GM10248 (cell line): Measurements from ENCODE around the gene CYTH3.
"Not testable (repeated sequence)": the region's sequence is repeated elsewhere in the genome, so short reads cannot be mapped to it uniquely, and the experiment has no call there.

Source experiments
- CTCF ChIA-PET: fragments of 300-600 bp; sonication (Branson Sonifier 250); formaldehyde crosslinking; extraction: SDS; loops from one replicate; lab custom pipeline; 2021; ENCODE audit warnings: antibody characterized with exemption; lab: Yijun Ruan, JAX
- POLR2A ChIA-PET: fragments of 350-650 bp; sonication (Branson Sonifier 250); formaldehyde crosslinking; extraction: SDS; loops from one replicate; lab custom pipeline; 2020; ENCODE audit warnings: antibody characterized with exemption; lab: Yijun Ruan, JAX
- DNase-seq: peaks from one replicate; pipeline ENCODE4 v3.0.0; 2012; ENCODE audit errors: extremely low spot score
- TF ChIP-seq, protein P1 (sequence below): IDR thresholded peaks from 2 replicates; pipeline ENCODE4 v1.5.1; 2012; ENCODE audit warnings: mild to moderate bottlenecking, low read depth; ENCODE audit errors: extremely low read depth, missing control alignments, control extremely low read depth

CYTH3 gene

DNA sequence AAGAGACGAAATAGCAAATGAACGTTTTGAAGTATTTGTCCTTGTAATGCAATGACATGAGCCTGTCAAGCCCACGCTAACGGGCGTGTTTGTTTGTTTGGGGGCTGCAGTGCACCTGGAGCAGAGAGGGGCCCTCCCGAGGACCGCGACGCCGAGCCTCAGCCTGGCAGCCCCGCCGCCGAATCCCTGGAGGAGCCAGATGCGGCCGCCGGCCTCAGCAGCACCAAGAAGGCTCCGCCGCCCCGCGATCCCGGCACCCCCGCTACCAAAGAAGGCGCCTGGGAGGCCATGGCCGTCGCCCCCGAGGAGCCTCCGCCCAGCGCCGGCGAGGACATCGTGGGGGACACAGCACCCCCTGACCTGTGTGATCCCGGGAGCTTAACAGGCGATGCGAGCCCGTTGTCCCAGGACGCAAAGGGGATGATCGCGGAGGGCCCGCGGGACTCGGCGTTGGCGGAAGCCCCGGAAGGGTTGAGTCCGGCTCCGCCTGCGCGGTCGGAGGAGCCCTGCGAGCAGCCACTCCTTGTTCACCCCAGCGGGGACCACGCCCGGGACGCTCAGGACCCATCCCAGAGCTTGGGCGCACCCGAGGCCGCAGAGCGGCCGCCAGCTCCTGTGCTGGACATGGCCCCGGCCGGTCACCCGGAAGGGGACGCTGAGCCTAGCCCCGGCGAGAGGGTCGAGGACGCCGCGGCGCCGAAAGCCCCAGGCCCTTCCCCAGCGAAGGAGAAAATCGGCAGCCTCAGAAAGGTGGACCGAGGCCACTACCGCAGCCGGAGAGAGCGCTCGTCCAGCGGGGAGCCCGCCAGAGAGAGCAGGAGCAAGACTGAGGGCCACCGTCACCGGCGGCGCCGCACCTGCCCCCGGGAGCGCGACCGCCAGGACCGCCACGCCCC lies 118.5 kb downstream of the CYTH3 start:
- TF ChIP-seq, protein P1, sequence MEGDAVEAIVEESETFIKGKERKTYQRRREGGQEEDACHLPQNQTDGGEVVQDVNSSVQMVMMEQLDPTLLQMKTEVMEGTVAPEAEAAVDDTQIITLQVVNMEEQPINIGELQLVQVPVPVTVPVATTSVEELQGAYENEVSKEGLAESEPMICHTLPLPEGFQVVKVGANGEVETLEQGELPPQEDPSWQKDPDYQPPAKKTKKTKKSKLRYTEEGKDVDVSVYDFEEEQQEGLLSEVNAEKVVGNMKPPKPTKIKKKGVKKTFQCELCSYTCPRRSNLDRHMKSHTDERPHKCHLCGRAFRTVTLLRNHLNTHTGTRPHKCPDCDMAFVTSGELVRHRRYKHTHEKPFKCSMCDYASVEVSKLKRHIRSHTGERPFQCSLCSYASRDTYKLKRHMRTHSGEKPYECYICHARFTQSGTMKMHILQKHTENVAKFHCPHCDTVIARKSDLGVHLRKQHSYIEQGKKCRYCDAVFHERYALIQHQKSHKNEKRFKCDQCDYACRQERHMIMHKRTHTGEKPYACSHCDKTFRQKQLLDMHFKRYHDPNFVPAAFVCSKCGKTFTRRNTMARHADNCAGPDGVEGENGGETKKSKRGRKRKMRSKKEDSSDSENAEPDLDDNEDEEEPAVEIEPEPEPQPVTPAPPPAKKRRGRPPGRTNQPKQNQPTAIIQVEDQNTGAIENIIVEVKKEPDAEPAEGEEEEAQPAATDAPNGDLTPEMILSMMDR: no peak
- ChIA-PET POLR2A (no interaction called here), CTCF (interaction anchor here (3.1 kb wide), 1 partner anchor 14 kb away, joined by 13 read pairs; no protein-coding TSS in a partner anchor)
- no peak for DNase-seq

DNA sequence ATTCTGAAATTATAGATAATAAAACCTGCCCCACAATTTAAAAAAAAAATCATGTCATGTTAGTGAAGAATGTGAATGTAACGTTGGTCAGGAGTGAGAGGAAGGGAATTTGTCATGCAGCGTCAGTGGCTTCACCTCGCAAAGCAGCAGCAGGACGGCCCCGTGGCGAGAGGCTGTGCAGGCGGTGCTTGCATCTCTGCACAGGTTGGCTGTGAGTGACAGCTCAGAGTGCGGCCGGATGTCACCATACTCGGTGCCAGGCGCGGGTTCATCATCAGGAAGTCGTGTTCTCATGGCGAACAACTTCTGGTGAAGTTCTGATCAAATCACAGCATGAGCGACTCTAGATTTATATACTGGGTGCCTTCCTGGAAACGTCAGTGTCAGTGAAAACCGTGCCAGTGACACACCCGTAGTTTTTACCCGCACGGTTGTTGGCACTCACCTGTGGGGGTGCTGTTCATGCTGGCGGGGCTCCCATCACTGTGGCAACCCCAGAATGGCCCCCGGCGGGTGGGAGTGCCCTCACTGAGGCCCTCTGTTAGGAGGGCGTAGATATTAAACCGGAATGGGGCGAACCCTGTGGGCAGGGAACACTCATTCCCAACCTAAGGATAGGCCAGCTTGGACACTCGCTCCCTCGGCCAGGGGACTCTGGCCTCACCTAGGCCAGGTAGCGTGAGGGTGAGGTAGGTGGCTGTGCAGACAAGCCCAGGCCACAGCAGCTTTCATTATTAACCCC lies 120.3 kb downstream of the CYTH3 start:
- ChIA-PET CTCF (interaction anchor here (0.7 to 3.1 kb wide), 2 partner anchors 12 kb away, joined by 3 to 13 read pairs; no protein-coding TSS in a partner anchor), POLR2A (no interaction called here)
- no peak for DNase-seq
- TF ChIP-seq, protein P1: no peak

DNA sequence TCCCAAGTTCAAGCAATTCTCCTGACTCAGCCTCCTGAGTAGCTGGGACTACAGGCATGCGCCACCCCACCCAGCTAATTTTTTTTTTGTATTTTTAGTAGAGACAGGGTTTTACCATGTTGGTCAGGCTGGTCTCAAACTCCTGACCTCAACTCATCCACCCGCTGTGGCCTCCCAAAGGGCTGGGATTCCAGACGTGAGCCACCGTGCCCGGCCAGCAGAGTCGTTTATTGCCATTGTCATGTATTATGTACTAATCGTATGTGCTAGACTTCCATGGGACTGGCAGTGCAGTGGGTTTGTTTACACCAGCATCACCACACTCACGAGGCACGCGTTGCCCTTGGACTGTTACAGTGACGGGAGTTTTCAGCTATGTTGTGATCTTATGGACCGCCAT lies 120.9 kb downstream of the CYTH3 start:
- DNase-seq, POLR2A ChIA-PET: not testable (repeated sequence)
- CTCF ChIA-PET: interaction anchor here (3.1 kb wide), 1 partner anchor 12 kb away, joined by 13 read pairs; no protein-coding TSS in a partner anchor

DNA sequence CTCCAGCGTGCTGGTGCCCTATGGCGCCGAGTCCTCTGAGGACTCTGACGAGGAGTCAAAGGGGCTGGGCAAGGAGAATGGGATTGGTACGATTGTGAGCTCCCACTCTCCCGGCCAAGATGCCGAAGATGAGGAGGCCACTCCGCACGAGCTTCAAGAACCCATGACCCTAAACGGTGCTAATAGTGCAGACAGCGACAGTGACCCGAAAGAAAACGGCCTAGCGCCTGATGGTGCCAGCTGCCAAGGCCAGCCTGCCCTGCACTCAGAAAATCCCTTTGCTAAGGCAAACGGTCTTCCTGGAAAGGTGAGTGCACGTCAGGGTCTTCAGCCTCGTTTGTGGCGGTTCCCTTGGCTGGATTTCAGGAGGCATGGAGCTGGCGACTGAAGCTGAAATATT lies 122.4 kb downstream of the CYTH3 start:
- POLR2A ChIA-PET: interaction anchor here (0.6 kb wide), 1 partner anchor 174 kb away, joined by 4 read pairs; no protein-coding TSS in a partner anchor
- DNase-seq: no peak
- CTCF ChIA-PET: no interaction called here
- TF ChIP-seq, protein P1: no peak

DNA sequence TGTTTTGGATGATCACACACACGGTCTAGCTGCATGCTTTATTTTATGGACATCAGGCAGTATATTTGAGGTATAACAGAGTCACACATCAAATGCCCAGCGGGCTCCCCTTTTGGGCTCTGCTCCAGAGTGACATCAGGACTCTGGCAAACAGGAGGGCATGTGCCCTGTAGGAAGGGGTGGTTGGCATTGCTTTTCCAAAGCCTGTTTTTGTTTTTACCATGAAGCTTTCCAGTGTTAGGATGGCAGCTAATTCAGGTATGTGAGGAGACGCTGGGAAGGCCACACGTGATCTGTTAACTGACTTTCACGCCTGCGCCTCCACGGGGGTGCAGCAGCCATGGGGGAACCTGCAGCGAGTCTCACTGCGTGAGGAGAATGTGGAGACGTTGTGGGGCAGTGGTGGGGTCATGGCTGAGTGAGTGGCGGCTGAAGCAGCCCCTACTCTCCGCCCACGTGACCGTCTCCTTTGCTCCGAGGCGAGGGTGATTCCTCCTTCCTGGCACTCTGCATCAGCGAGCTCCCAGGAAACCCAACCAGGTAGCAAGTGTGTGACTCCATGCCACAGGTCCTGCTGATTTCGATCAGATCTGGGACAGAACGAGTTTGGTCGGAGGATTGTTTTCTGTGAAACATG lies 123.6 kb downstream of the CYTH3 start:
- ChIA-PET POLR2A (no interaction called here), CTCF (interaction anchor here (1.6 kb wide), 1 partner anchor 9 kb away, joined by 5 read pairs; no protein-coding TSS in a partner anchor)
- TF ChIP-seq, protein P1: no peak
- no peak for DNase-seq

DNA sequence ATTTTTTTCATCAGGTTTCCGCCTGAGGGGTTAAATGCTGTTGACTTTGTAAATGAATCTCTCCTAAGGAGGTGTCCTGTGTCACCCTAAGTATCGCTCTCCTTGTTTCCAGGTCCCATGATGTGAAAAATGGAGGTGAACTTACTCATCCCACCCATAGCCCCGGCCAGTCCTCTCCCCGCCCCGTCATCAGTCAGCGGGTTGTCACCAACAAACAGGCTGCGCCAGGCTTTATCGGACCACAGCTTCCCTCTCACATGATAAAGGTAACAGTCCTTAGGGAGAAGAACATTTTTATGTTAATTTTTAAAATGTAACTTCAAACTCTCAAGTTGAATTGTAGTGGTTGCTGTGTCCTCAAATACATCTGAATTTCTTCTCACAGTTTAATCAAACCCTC lies 124.8 kb downstream of the CYTH3 start:
- TF ChIP-seq, protein P1: no peak
- CTCF ChIA-PET: interaction anchor here (1.6 kb wide), 1 partner anchor 8 kb away, joined by 5 read pairs; no protein-coding TSS in a partner anchor
- DNase-seq: no peak
- POLR2A ChIA-PET: no interaction called here
